CD14-positive monocyte (primary cell): Measurements from ENCODE around the gene SIAH1. TPM values are rescaled to one million over a fixed set of nuclear protein-coding genes. Genes with fewer than 3 reads are reported as not detected.

Source experiments
- DNase-seq, 3 donors: peaks; one replicate each; pipeline ENCODE4 v3.0.0-alpha.2; 2011 to 2022
- H2AFZ ChIP-seq: 2 replicates; pipeline ENCODE4 v1.6.0; 2012; ENCODE audit warnings: mild to moderate bottlenecking, low read depth, low read length, inconsistent platforms; ENCODE audit not compliant: insufficient read depth, poor library complexity, severe bottlenecking
- H3K27ac ChIP-seq, 2 donors: 1 replicate in 1 of 2; 2 replicates in 1 of 2; pipeline ENCODE4 v1.5.1; 2012 to 2013; ENCODE audit warnings: low read length in 2 of 2, control low read depth in 1 of 2, inconsistent platforms in 1 of 2, low read depth in 1 of 2, mild to moderate bottlenecking in 1 of 2
- H3K27me3 ChIP-seq, 2 donors: one replicate each; pipeline versions ENCODE4 v1.6.0 to v1.6.1; 2011 to 2013; ENCODE audit warnings: low read length in 2 of 2; ENCODE audit not compliant: control insufficient read depth in 2 of 2, insufficient read depth in 2 of 2
- H3K36me3 ChIP-seq, 2 donors: replicated peaks in 1 of 2; 1 replicate in 1 of 2; 2 replicates in 1 of 2; pipeline versions ENCODE4 v1.5.1 to v1.6.1; 2012 to 2013; ENCODE audit warnings: low read length in 2 of 2, control low read depth in 1 of 2, inconsistent platforms in 1 of 2, mild to moderate bottlenecking in 1 of 2; ENCODE audit not compliant: insufficient read depth in 2 of 2, control insufficient read depth in 1 of 2
- H3K4me1 ChIP-seq, 2 donors: 1 replicate in 1 of 2; 2 replicates in 1 of 2; pipeline versions ENCODE4 v1.5.1 to v1.6.1; 2012 to 2013; ENCODE audit warnings: low read length in 2 of 2, control low read depth in 1 of 2, inconsistent platforms in 1 of 2, mild to moderate bottlenecking in 1 of 2, moderate library complexity in 1 of 2; ENCODE audit not compliant: insufficient read depth in 2 of 2, control insufficient read depth in 1 of 2
- H3K4me2 ChIP-seq: replicated peaks from 2 replicates; pipeline ENCODE3; 2012; ENCODE audit warnings: low read length, moderate library complexity, mild to moderate bottlenecking; ENCODE audit not compliant: poor library complexity, severe bottlenecking; ENCODE audit errors: extremely low read depth
- H3K4me3 ChIP-seq, 3 experiments: fragments of 200-600 bp in 1 of 3; sonication (generic) in 1 of 3; replicated peaks in 1 of 3; 1 replicate in 2 of 3; 2 replicates in 1 of 3; pipeline ENCODE4 v1.5.1; 2011 to 2013; ENCODE audit warnings: low read length in 3 of 3, mild to moderate bottlenecking in 3 of 3, control low read depth in 2 of 3, low read depth in 2 of 3, inconsistent platforms in 1 of 3, moderate library complexity in 1 of 3
- H3K79me2 ChIP-seq: 2 replicates; pipeline ENCODE4 v1.6.0; 2012; ENCODE audit warnings: mild to moderate bottlenecking, control low read depth, inconsistent platforms, low read length, moderate library complexity; ENCODE audit not compliant: insufficient read depth
- H3K9ac ChIP-seq: 2 replicates; pipeline ENCODE4 v1.6.0; 2017; ENCODE audit warnings: low read length, mild to moderate bottlenecking; ENCODE audit not compliant: insufficient read depth, poor library complexity, severe bottlenecking
- H3K9me3 ChIP-seq, 2 donors: replicated peaks in 1 of 2; 1 replicate in 1 of 2; 2 replicates in 1 of 2; pipeline versions ENCODE4 v1.5.1 to v1.6.1; 2012 to 2013; ENCODE audit warnings: low read length in 2 of 2, control low read depth in 1 of 2; ENCODE audit not compliant: control insufficient read depth in 1 of 2, insufficient read depth in 1 of 2
- H4K20me1 ChIP-seq: 2 replicates; pipeline ENCODE4 v1.6.0; 2012; ENCODE audit warnings: mild to moderate bottlenecking, low read length, control low read depth, moderate library complexity; ENCODE audit not compliant: insufficient read depth
- H3K27ac Mint-ChIP-seq, 7 donors: one replicate each; pipeline ENCODE4 v1.8.0; 2020; ENCODE audit warnings: mild to moderate bottlenecking in 7 of 7, mixed read lengths in 7 of 7, moderate library complexity in 6 of 7, inconsistent platforms in 2 of 7
- H3K27me3 Mint-ChIP-seq, 3 donors: one replicate each; pipeline ENCODE4 v1.8.0; 2021 to 2022; ENCODE audit warnings: low read depth in 3 of 3, mild to moderate bottlenecking in 3 of 3, mixed read lengths in 3 of 3, moderate library complexity in 3 of 3, inconsistent platforms in 1 of 3
- H3K36me3 Mint-ChIP-seq, 2 donors: one replicate each; pipeline ENCODE4 v1.8.0; 2020; ENCODE audit warnings: mixed read lengths in 2 of 2, inconsistent platforms in 1 of 2, mild to moderate bottlenecking in 1 of 2
- H3K4me1 Mint-ChIP-seq: one replicate; pipeline ENCODE4 v1.8.0; 2020; ENCODE audit warnings: mild to moderate bottlenecking, mixed read lengths
- H3K4me3 Mint-ChIP-seq, 2 donors: one replicate each; pipeline ENCODE4 v1.8.0; 2020; ENCODE audit warnings: mild to moderate bottlenecking in 2 of 2, mixed read lengths in 2 of 2, moderate library complexity in 1 of 2
- H3K9me3 Mint-ChIP-seq, 7 donors: one replicate each; pipeline ENCODE4 v1.8.0; 2020 to 2022; ENCODE audit warnings: mixed read lengths in 7 of 7, mild to moderate bottlenecking in 6 of 7, moderate library complexity in 6 of 7, inconsistent platforms in 2 of 7
- WGBS: methylation state at CpG from one replicate; pipeline ENCODE4 v1.1.5; 2013; ENCODE audit warnings: missing lambda C conversion rate; ENCODE audit not compliant: insufficient coverage; 5-methylcytosine and 5-hydroxymethylcytosine counted together
- intact Hi-C, 2 donors: fragments of 100-400 bp; cut with micrococcal nuclease; formaldehyde crosslinking; loops; one replicate each; pipeline versions ENCODE4 v1.15.0 to v1.15.1; 2023
- polyA plus RNA-seq, 3 donors: library from polyadenylated mRNA; depleted of rRNA in 1 of 3; unstranded in 2 of 3; stranded (reverse) in 1 of 3; fragments of 300-500 nt in 2 of 3; fragments of >200 nt in 1 of 3; fragmentation: Illumina TruSeq in 2 of 3; gene quantifications; 1 replicate in 2 of 3; 2 replicates in 1 of 3; pipeline ENCODE4 v1.2.3, GENCODE V29; 2012 to 2021
- TF ChIP-seq, protein P1 (sequence below): fragments of 200-600 bp; IDR thresholded peaks from one replicate; pipeline ENCODE4 v1.8.0; 2022; ENCODE audit warnings: antibody characterized with exemption, mild to moderate bottlenecking

SIAH1 gene
- polyA plus RNA-seq, 3 donors: 4.9 to 11.8 (median 5.6) TPM

DNA sequence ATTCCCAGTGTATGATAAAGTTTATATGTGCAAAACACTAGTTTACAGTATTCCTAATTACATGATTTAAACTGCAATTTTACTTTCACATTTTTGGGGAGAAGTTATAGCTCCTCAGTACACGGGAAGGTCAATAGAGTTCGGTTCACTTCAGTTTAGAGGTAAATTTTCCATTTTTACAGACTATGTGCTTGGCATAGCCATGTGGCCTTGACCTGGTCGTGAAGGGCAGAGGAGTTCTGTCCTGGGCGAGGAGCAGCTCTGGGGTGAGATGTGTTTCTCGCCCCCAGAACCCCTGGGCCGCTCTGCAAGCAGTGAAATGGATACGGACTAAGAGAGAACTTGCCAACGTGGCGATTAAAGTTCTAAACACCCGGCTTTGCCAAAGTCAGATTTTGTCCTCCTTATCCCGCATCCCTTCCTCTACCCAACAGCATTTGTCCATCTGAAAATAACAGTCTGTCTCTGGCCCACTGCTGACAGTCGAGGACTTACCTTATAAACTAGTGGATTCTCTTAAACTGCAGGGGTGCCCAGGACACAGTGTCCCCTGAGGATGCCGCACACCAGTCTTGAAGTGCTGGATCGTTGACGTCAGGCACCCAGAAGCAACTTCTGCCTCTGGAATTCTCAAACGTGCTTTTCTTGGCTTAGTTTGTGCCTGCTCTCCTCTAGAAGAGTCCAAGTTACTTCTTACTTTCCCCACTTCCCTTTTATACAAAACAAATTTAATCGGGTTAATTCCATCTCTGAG is 1.5 kb upstream of the SIAH1 start:
- Histone ChIP-seq H2AFZ (no peak overlapping the region), H3K79me2 (peaks cover 28% of the 10 kb centered on the region), H3K9ac (no peak overlapping the region), H3K4me2 (no peak overlapping the region), H3K27ac (no peak overlapping the region), H3K36me3 (no peaks in the 10 kb centered on the region), H3K4me1 (peaks cover 41 to 60% of the 10 kb centered on the region in 2 donors), H3K4me3 (no peak overlapping the region), H3K27me3 (no peaks in the 10 kb centered on the region), H3K9me3 (no peaks in the 10 kb centered on the region), H4K20me1 (peaks cover 27% of the 10 kb centered on the region)
- TF ChIP-seq, protein P1, sequence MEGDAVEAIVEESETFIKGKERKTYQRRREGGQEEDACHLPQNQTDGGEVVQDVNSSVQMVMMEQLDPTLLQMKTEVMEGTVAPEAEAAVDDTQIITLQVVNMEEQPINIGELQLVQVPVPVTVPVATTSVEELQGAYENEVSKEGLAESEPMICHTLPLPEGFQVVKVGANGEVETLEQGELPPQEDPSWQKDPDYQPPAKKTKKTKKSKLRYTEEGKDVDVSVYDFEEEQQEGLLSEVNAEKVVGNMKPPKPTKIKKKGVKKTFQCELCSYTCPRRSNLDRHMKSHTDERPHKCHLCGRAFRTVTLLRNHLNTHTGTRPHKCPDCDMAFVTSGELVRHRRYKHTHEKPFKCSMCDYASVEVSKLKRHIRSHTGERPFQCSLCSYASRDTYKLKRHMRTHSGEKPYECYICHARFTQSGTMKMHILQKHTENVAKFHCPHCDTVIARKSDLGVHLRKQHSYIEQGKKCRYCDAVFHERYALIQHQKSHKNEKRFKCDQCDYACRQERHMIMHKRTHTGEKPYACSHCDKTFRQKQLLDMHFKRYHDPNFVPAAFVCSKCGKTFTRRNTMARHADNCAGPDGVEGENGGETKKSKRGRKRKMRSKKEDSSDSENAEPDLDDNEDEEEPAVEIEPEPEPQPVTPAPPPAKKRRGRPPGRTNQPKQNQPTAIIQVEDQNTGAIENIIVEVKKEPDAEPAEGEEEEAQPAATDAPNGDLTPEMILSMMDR: no peak
- peak overlapping the region in 4 of 7 donors; percentile 15 to 68 (median 42) for H3K27ac Mint-ChIP-seq
- no peak overlapping the region for H3K4me3 Mint-ChIP-seq
- H3K27me3 Mint-ChIP-seq: no peaks in the 10 kb centered on the region
- H3K9me3 Mint-ChIP-seq: peaks cover 0 to 3% (median 0%) of the 10 kb centered on the region in 7 donors
- H3K36me3 Mint-ChIP-seq: no peaks in the 10 kb centered on the region
- intact Hi-C loops: loop anchor here in 1 of 2 donors (5.0 to 10.0 kb wide), 3 partner anchors 34 to 238 kb away; no protein-coding TSS in a partner anchor
- H3K4me1 Mint-ChIP-seq: peaks cover 43% of the 10 kb centered on the region
- WGBS: 93% methylated on average over 12 of the region's 17 CpGs
- DNase-seq: no peak

DNA sequence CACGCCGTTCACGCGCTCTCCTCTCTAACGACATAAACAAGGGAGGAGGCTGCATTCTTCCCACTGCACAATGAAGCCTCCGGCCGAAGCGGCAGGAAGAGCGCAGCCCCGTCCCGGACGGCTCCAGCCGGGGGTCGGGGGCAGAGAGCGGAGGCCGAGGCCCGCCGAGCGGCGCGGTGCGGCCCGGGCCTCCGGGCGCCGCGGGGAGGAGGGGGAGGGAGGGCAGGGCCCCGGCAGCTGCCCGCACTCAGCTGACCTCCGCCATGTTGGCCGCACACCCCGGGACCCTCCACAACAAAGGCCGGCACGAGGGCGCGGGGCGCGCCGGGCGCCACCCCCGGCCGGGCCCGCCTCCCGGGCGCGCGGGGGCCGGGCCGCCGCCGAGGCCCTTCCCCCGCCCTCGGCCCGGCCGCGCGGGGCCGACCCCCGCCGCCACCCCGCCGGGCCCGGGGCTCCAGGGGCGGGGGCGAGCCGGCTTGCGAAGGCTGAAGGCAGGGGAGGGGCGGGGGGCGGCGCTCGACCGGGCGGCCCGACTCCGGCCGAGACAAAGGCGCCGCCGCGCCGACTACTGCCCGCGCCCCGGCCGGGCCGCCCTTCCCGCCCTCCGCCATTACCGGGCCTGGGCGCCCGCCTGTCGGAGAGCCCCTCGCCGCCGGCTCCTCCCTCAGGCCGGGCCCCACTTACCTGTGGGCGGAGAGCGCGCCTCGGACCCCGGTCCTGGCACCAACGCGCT is 527 bp downstream of the SIAH1 start:
- Histone ChIP-seq H3K9ac (peak overlapping the region; percentile 99), H4K20me1 (peaks cover 48% of the 10 kb centered on the region), H3K9me3 (no peaks in the 10 kb centered on the region), H2AFZ (peak overlapping the region; percentile 62), H3K79me2 (peaks cover 49% of the 10 kb centered on the region), H3K4me1 (peaks cover 47 to 68% of the 10 kb centered on the region in 2 donors), H3K4me2 (peak overlapping the region; percentile 88), H3K27ac (peak overlapping the region; percentile 77 to 97), H3K36me3 (no peaks in the 10 kb centered on the region), H3K27me3 (no peaks in the 10 kb centered on the region), H3K4me3 (peak overlapping the region; percentile 64 to 98 (median 81))
- WGBS: under 1% methylated on average over 83 of the region's 103 CpGs
- Mint-ChIP-seq H3K27ac (peak overlapping the region; percentile 81 to 97 (median 92)), H3K4me1 (peaks cover 53% of the 10 kb centered on the region), H3K4me3 (peak overlapping the region; percentile 90 to 92), H3K9me3 (no peaks in the 10 kb centered on the region), H3K27me3 (no peaks in the 10 kb centered on the region), H3K36me3 (no peaks in the 10 kb centered on the region)
- DNase-seq: peak; percentile 44 to 61 (median 57)
- intact Hi-C loops: loop anchor here in 1 of 2 donors (5.0 to 10.0 kb wide), 3 partner anchors 32 to 240 kb away; no protein-coding TSS in a partner anchor
- TF ChIP-seq, protein P1: no peak
